PC-9 (cell line): ENCODE data around the gene SHC1. TPM values are rescaled to one million over a fixed set of nuclear protein-coding genes. Genes with fewer than 3 reads are reported as not detected.

ENCODE experiments used
- BruUV-seq: library from RNA; stranded (reverse); fragments of 400-500 nt; replicated peaks from 2 replicates; lab custom pipeline; 2021; lab: Mats Ljungman, UMichigan
- CTCF ChIA-PET: fragments of 300-600 bp; sonication (Branson Sonifier 250); formaldehyde crosslinking; loops from one replicate; lab custom pipeline; 2022; ENCODE audit warnings: antibody characterized with exemption; lab: Charles Lee
- POLR2A ChIA-PET: fragments of 300-600 bp; sonication (Branson Sonifier 250); formaldehyde crosslinking; loops from one replicate; lab custom pipeline; 2022; ENCODE audit warnings: antibody characterized with exemption; ENCODE audit not compliant: unreplicated experiment; lab: Charles Lee
- DNase-seq, 2 experiments: peaks; one replicate each; pipeline versions ENCODE4 v3.0.0 to v3.0.0-alpha.2; 2015 to 2022; ENCODE audit warnings: mixed read lengths in 1 of 2
- H2AFZ ChIP-seq: fragments of 200-600 bp; sonication (generic); 2 replicates; pipeline ENCODE4 v1.8.1; 2017; ENCODE audit warnings: antibody characterized with exemption
- H3F3A ChIP-seq: fragments of 200-600 bp; sonication (generic); 2 replicates; pipeline ENCODE4 v1.8.1; 2017; ENCODE audit warnings: antibody characterized with exemption, mild to moderate bottlenecking, low read depth; ENCODE audit not compliant: insufficient read depth
- H3K27ac ChIP-seq: fragments of 200-600 bp; sonication (generic); 2 replicates; pipeline ENCODE4 v1.6.1; 2016; ENCODE audit warnings: mixed run types
- H3K27me3 ChIP-seq: fragments of 200-600 bp; sonication (generic); 2 replicates; pipeline ENCODE4 v1.6.1; 2016; ENCODE audit warnings: low read depth, mixed run types; ENCODE audit not compliant: insufficient read depth
- H3K36me3 ChIP-seq: fragments of 200-600 bp; sonication (generic); 2 replicates; pipeline ENCODE4 v1.6.1; 2016; ENCODE audit warnings: low read depth, mixed run types
- H3K4me1 ChIP-seq: fragments of 200-600 bp; sonication (generic); replicated peaks from 2 replicates; pipeline ENCODE4 v1.6.1; 2016; ENCODE audit warnings: mixed run types; ENCODE audit not compliant: insufficient read depth
- H3K4me2 ChIP-seq: fragments of 200-600 bp; sonication (generic); 2 replicates; pipeline ENCODE4 v1.6.1; 2017; ENCODE audit warnings: mixed run types
- H3K4me3 ChIP-seq: fragments of 200-600 bp; sonication (generic); 2 replicates; pipeline ENCODE4 v1.6.1; 2016; ENCODE audit warnings: mixed run types
- H3K79me2 ChIP-seq: fragments of 200-600 bp; sonication (generic); 2 replicates; pipeline ENCODE4 v1.6.1; 2017; ENCODE audit warnings: low read depth, mixed run types
- H3K9me2 ChIP-seq: fragments of 200-600 bp; sonication (generic); 2 replicates; pipeline ENCODE4 v1.8.1; 2017; ENCODE audit warnings: mild to moderate bottlenecking; ENCODE audit not compliant: insufficient read depth
- H3K9me3 ChIP-seq: fragments of 200-600 bp; sonication (generic); 2 replicates; pipeline ENCODE4 v1.8.1; 2016; ENCODE audit warnings: low read depth; ENCODE audit not compliant: insufficient read depth
- H4K20me1 ChIP-seq: fragments of 200-600 bp; sonication (generic); 2 replicates; pipeline ENCODE4 v1.8.1; 2017; ENCODE audit not compliant: insufficient read depth
- CTCF ChIP-seq: fragments of 200-600 bp; sonication (generic); conservative IDR thresholded peaks from 2 replicates; pipeline ENCODE4 v1.6.1; 2017; ENCODE audit warnings: mixed run types, antibody characterized with exemption, mild to moderate bottlenecking, moderate library complexity
- EZH2 ChIP-seq: fragments of 200-600 bp; sonication (generic); IDR thresholded peaks from 2 replicates; pipeline ENCODE4 v1.8.0; 2017; ENCODE audit warnings: antibody characterized with exemption, low read depth
- intact Hi-C: fragments of 100-400 bp; cut with micrococcal nuclease; formaldehyde crosslinking; loops from one replicate; pipeline ENCODE4 v1.10.0; 2022; ENCODE audit not compliant: unreplicated experiment
- total RNA-seq: library from RNA; stranded (reverse); gene quantifications from 2 replicates; pipeline ENCODE4 v1.2.3, GENCODE V29; 2021

Gene SHC1
- total RNA-seq, 1 experiment from 2014 or later = 210 TPM

GRCh38 chr1:154968731-154969130 is 1.8 kb downstream of the SHC1 start:
- no peak overlapping the region for H2AFZ ChIP-seq
- intact Hi-C loops = no loop called here
- CTCF ChIA-PET = interaction anchor here (0.5 kb wide), 1 partner anchor 617 kb away, joined by 4 read pairs; no protein-coding TSS in a partner anchor
- no peaks in the 10 kb centered on the region for H3K9me2 ChIP-seq
- peak overlapping the region; percentile 87; the same call in 1 of the 2 replicates for H3K4me3 ChIP-seq
- H3K36me3 ChIP-seq = peaks cover 33% of the 10 kb centered on the region
- DNase-seq = no peak
- H3K9me3 ChIP-seq = no peaks in the 10 kb centered on the region
- POLR2A ChIA-PET = no interaction called here
- H3K27ac ChIP-seq = no peak overlapping the region
- BruUV-seq = no TSS peak
- TF ChIP-seq EZH2 (no peak), CTCF (no peak)
- peak overlapping the region; percentile 93 for H3K4me2 ChIP-seq
- peaks cover 64% of the 10 kb centered on the region for H3F3A ChIP-seq
- H4K20me1 ChIP-seq = no peaks in the 10 kb centered on the region
- H3K79me2 ChIP-seq = peaks cover 41% of the 10 kb centered on the region
- H3K27me3 ChIP-seq = no peaks in the 10 kb centered on the region
- H3K4me1 ChIP-seq = peaks cover 44% of the 10 kb centered on the region

- peaks cover 41% of the 10 kb centered on the region for H3K79me2 ChIP-seq
- peaks cover 33% of the 10 kb centered on the region for H3K36me3 ChIP-seq
- no peak overlapping the region for H3K4me3 ChIP-seq
- ChIA-PET POLR2A (no interaction called here), CTCF (interaction anchor here (0.5 kb wide), 2 partner anchors 83 to 84 kb away, joined by 4 to 6 read pairs; partner anchors contain the start of gene ADAM15)
- no peak overlapping the region for H3K27ac ChIP-seq
- no TSS peak for BruUV-seq
- peaks cover 45% of the 10 kb centered on the region for H3K4me1 ChIP-seq
- H2AFZ ChIP-seq = no peak overlapping the region
- intact Hi-C loops = no loop called here
- peaks cover 59% of the 10 kb centered on the region for H3F3A ChIP-seq
- no peaks in the 10 kb centered on the region for H3K9me2 ChIP-seq
- H3K4me2 ChIP-seq = no peak overlapping the region
- no peak for TF ChIP-seq EZH2
- TF ChIP-seq CTCF = no peak
- H3K27me3 ChIP-seq = no peaks in the 10 kb centered on the region
- no peaks in the 10 kb centered on the region for H3K9me3 ChIP-seq
- no peaks in the 10 kb centered on the region for H4K20me1 ChIP-seq
- no peak for DNase-seq
Observed at GRCh38 chr1:154967331-154967950, 3.1 kb downstream of the SHC1 start.

GRCh38 chr1:154966111-154966510 is 4.4 kb downstream of the SHC1 start:
- ChIA-PET CTCF (interaction anchor here (1.4 kb wide), 1 partner anchor 86 kb away, joined by 3 read pairs; no protein-coding TSS in a partner anchor), POLR2A (interaction anchor here (0.5 to 0.6 kb wide), 2 partner anchors 10 kb away, joined by 3 to 5 read pairs; partner anchors contain the start of gene PBXIP1)
- no peak overlapping the region for H3K4me2 ChIP-seq
- no peaks in the 10 kb centered on the region for H3K9me3 ChIP-seq
- no peak for DNase-seq
- H3K79me2 ChIP-seq = peaks cover 29% of the 10 kb centered on the region
- H4K20me1 ChIP-seq = no peaks in the 10 kb centered on the region
- peaks cover 33% of the 10 kb centered on the region for H3K36me3 ChIP-seq
- H3K9me2 ChIP-seq = no peaks in the 10 kb centered on the region
- no peak overlapping the region for H3K4me3 ChIP-seq
- intact Hi-C loops = no loop called here
- H2AFZ ChIP-seq = no peak overlapping the region
- no peak for TF ChIP-seq CTCF
- TF ChIP-seq EZH2 = no peak
- no peak overlapping the region for H3K27ac ChIP-seq
- peaks cover 34% of the 10 kb centered on the region for H3K4me1 ChIP-seq
- no TSS peak for BruUV-seq
- no peaks in the 10 kb centered on the region for H3K27me3 ChIP-seq
- peaks cover 51% of the 10 kb centered on the region for H3F3A ChIP-seq
